HG02642 (cell line): Measurements from ENCODE around the gene GJB1.

Source experiments
- ATAC-seq: cut with Tn5 transposase; IDR thresholded peaks from one replicate; pipeline ENCODE4 v1.9.1; 2021; ENCODE audit warnings: mild to moderate bottlenecking; ENCODE audit not compliant: unreplicated experiment, poor library complexity

GJB1 gene

GRCh38 chrX:71214604-71215337, 8.3 kb upstream of the GJB1 start:
- no peak for ATAC-seq

- no peak for ATAC-seq
Measured at GRCh38 chrX:71215338-71215912, 7.6 kb upstream of the GJB1 start.

GRCh38 chrX:71216485-71216884, 6.5 kb upstream of the GJB1 start:
- no peak for ATAC-seq

- no peak for ATAC-seq
Measured at GRCh38 chrX:71217298-71217697, 5.7 kb upstream of the GJB1 start.

GRCh38 chrX:71221145-71221544, 1.9 kb upstream of the GJB1 start:
- ATAC-seq, result no peak

- ATAC-seq, result no peak
Measured at GRCh38 chrX:71224098-71224708, 1.2 kb downstream of the GJB1 start.

GRCh38 chrX:71225009-71225408, 2.0 kb downstream of the GJB1 start:
- no peak for ATAC-seq

- ATAC-seq, result no peak
Measured at GRCh38 chrX:71225676-71226075, 2.7 kb downstream of the GJB1 start.

GRCh38 chrX:71227370-71228062, 4.5 kb downstream of the GJB1 start:
- ATAC-seq, result no peak

GRCh38 chrX:71228063-71228642, 5.1 kb downstream of the GJB1 start:
- no peak for ATAC-seq

- ATAC-seq, result no peak
Measured at GRCh38 chrX:71235482-71235881, 12.5 kb downstream of the GJB1 start.

- ATAC-seq, result no peak
Measured at GRCh38 chrX:71236836-71237235, 13.8 kb downstream of the GJB1 start.

GRCh38 chrX:71239781-71240180, 16.8 kb downstream of the GJB1 start:
- ATAC-seq, result no peak

- ATAC-seq, result no peak
Measured at GRCh38 chrX:71241301-71241700, 18.3 kb downstream of the GJB1 start.

- ATAC-seq, result no peak
Measured at GRCh38 chrX:71244359-71245128, 21.5 kb downstream of the GJB1 start.

- ATAC-seq, result no peak
Measured at GRCh38 chrX:71245159-71245558, 22.1 kb downstream of the GJB1 start.

- ATAC-seq, result no peak
Measured at GRCh38 chrX:71250841-71251240, 27.8 kb downstream of the GJB1 start.

GRCh38 chrX:71251466-71251973, 28.5 kb downstream of the GJB1 start:
- no peak for ATAC-seq

GRCh38 chrX:71252221-71252620, 29.2 kb downstream of the GJB1 start:
- no peak for ATAC-seq
